Measurements from ENCODE around the gene DENND1B.
"Not testable (repeated sequence)": the region's sequence is repeated elsewhere in the genome, so short reads cannot be mapped to it uniquely, and the experiment has no call there.

The DENND1B gene

GRCh38 chr1:197773856-197774255 is 1.4 kb downstream of the DENND1B start:
- DNase-seq (ENCODE audit: insufficient read length, low spot score) = no peak
- no peak for FAIRE-seq
- TF ChIP-seq SPI1 (IDR thresholded peaks at IDR 0.05; ENCODE audit: low read depth, low read length) (no peak), PAX5 (IDR thresholded peaks at IDR 0.05; ENCODE audit: insufficient read depth, low read length, severe bottlenecking) (no peak), POLR2AphosphoS5 (IDR thresholded peaks at IDR 0.05; ENCODE audit: low read depth, low read length) (no peak)

- TF ChIP-seq POLR2A (IDR thresholded peaks at IDR 0.05; ENCODE audit: low read depth, low read length) (no peak), POU2F2 (IDR thresholded peaks at IDR 0.05; ENCODE audit: low read depth, low read length) (no peak)
- DNase-seq (ENCODE audit: insufficient read length, low spot score) (no peak), FAIRE-seq (no peak)
These were observed 3.2 kb downstream of the DENND1B start for GRCh38 chr1:197771904-197772556.

GRCh38 chr1:197771386-197771785 is 3.9 kb downstream of the DENND1B start:
- TF ChIP-seq POLR2AphosphoS5 (IDR thresholded peaks at IDR 0.05; ENCODE audit: low read depth, low read length) (no peak), POU2F2 (IDR thresholded peaks at IDR 0.05; ENCODE audit: low read depth, low read length) (no peak), SPI1 (IDR thresholded peaks at IDR 0.05; ENCODE audit: low read depth, low read length) (no peak), PAX5 (IDR thresholded peaks at IDR 0.05; ENCODE audit: insufficient read depth, low read length, severe bottlenecking) (no peak), TAF1 (IDR thresholded peaks at IDR 0.05; ENCODE audit: low read depth, low read length) (no peak), POLR2A (IDR thresholded peaks at IDR 0.05; ENCODE audit: low read depth, low read length) (no peak)
- DNase-seq (ENCODE audit: insufficient read length, low spot score) (no peak), FAIRE-seq (no peak)

- no peak for TF ChIP-seq POLR2A (IDR thresholded peaks at IDR 0.05; ENCODE audit: low read depth, low read length)
- TF ChIP-seq SPI1 (IDR thresholded peaks at IDR 0.05; ENCODE audit: low read depth, low read length) = peak; percentile 35
- DNase-seq (ENCODE audit: insufficient read length, low spot score) (no peak), FAIRE-seq (no peak)
These were observed 5.0 kb downstream of the DENND1B start for GRCh38 chr1:197770243-197770642.

- FAIRE-seq = no peak
- DNase-seq (ENCODE audit: insufficient read length, low spot score) = no peak
- no peak for TF ChIP-seq POU2F2 (IDR thresholded peaks at IDR 0.05; ENCODE audit: low read depth, low read length)
- no peak for TF ChIP-seq PAX5 (IDR thresholded peaks at IDR 0.05; ENCODE audit: insufficient read depth, low read length, severe bottlenecking)
- TF ChIP-seq POLR2A (IDR thresholded peaks at IDR 0.05; ENCODE audit: low read depth, low read length) = no peak
- no peak for TF ChIP-seq POLR2AphosphoS5 (IDR thresholded peaks at IDR 0.05; ENCODE audit: low read depth, low read length)
- no peak for TF ChIP-seq TAF1 (IDR thresholded peaks at IDR 0.05; ENCODE audit: low read depth, low read length)
- no peak for TF ChIP-seq SPI1 (IDR thresholded peaks at IDR 0.05; ENCODE audit: low read depth, low read length)
These were observed 6.0 kb downstream of the DENND1B start for GRCh38 chr1:197769287-197769686.

GRCh38 chr1:197768014-197768805 is 7.1 kb downstream of the DENND1B start:
- TF ChIP-seq POLR2A (IDR thresholded peaks at IDR 0.05; ENCODE audit: low read depth, low read length) (no peak), POLR2AphosphoS5 (IDR thresholded peaks at IDR 0.05; ENCODE audit: low read depth, low read length) (no peak), POU2F2 (IDR thresholded peaks at IDR 0.05; ENCODE audit: low read depth, low read length) (no peak), TAF1 (IDR thresholded peaks at IDR 0.05; ENCODE audit: low read depth, low read length) (no peak), SPI1 (IDR thresholded peaks at IDR 0.05; ENCODE audit: low read depth, low read length) (no peak), PAX5 (IDR thresholded peaks at IDR 0.05; ENCODE audit: insufficient read depth, low read length, severe bottlenecking) (no peak)
- DNase-seq (ENCODE audit: insufficient read length, low spot score) (no peak), FAIRE-seq (no peak)

- DNase-seq (ENCODE audit: insufficient read length, low spot score) (no peak), FAIRE-seq (no peak)
- no peak for TF ChIP-seq POU2F2 (IDR thresholded peaks at IDR 0.05; ENCODE audit: low read depth, low read length)
These were observed 11.5 kb downstream of the DENND1B start for GRCh38 chr1:197763769-197764168.

GRCh38 chr1:197763307-197763706 is 12.0 kb downstream of the DENND1B start:
- DNase-seq (ENCODE audit: insufficient read length, low spot score) (no peak), FAIRE-seq (no peak)
- no peak for TF ChIP-seq POU2F2 (IDR thresholded peaks at IDR 0.05; ENCODE audit: low read depth, low read length)
- TF ChIP-seq POLR2A (IDR thresholded peaks at IDR 0.05; ENCODE audit: low read depth, low read length) = no peak
- TF ChIP-seq SPI1 (IDR thresholded peaks at IDR 0.05; ENCODE audit: low read depth, low read length) = no peak
- no peak for TF ChIP-seq PAX5 (IDR thresholded peaks at IDR 0.05; ENCODE audit: insufficient read depth, low read length, severe bottlenecking)
- TF ChIP-seq TAF1 (IDR thresholded peaks at IDR 0.05; ENCODE audit: low read depth, low read length) = no peak
- TF ChIP-seq POLR2AphosphoS5 (IDR thresholded peaks at IDR 0.05; ENCODE audit: low read depth, low read length) = no peak

- no peak for TF ChIP-seq POLR2A (IDR thresholded peaks at IDR 0.05; ENCODE audit: low read depth, low read length)
- peak; percentile 80 for TF ChIP-seq SPI1 (IDR thresholded peaks at IDR 0.05; ENCODE audit: low read depth, low read length)
- FAIRE-seq (no peak), DNase-seq (ENCODE audit: insufficient read length, low spot score) (no peak)
These were observed 13.6 kb downstream of the DENND1B start for GRCh38 chr1:197761654-197762053.

GRCh38 chr1:197755553-197755952 is 19.7 kb downstream of the DENND1B start:
- not testable (repeated sequence) for DNase-seq (ENCODE audit: insufficient read length, low spot score)

GRCh38 chr1:197752652-197753164 is 22.6 kb downstream of the DENND1B start:
- not testable (repeated sequence) for DNase-seq (ENCODE audit: insufficient read length, low spot score); FAIRE-seq

More at GRCh38 chr1:197755553-197755952, 19.7 kb downstream of the DENND1B start:
- not testable (repeated sequence) for FAIRE-seq

All from GM12891 (cell line).